ENCODE data around the gene ZNF507.

Gene ZNF507

GRCh38 chr19:32345261-32346207 lies at the start of gene ZNF507:
Gene ZNF507, plus strand, starts transcription at chr19:32345610. Its CDS starts 7,221 bp downstream, at chr19:32352831.
- DNase-seq, result peak; percentile 90

- DNase-seq, result no peak
These were observed 48.7 kb upstream of the ZNF507 start for GRCh38 chr19:32296694-32297093.

- no peak for DNase-seq
These were observed 42.6 kb upstream of the ZNF507 start for GRCh38 chr19:32302778-32303177.

GRCh38 chr19:32303193-32303592 lies 42.2 kb upstream of the ZNF507 start:
- no peak for DNase-seq

GRCh38 chr19:32307591-32307990 lies 37.8 kb upstream of the ZNF507 start:
- DNase-seq, result no peak

GRCh38 chr19:32308431-32309077 lies 36.9 kb upstream of the ZNF507 start:
- no peak for DNase-seq

- no peak for DNase-seq
These were observed 35.6 kb upstream of the ZNF507 start for GRCh38 chr19:32309711-32310390.

GRCh38 chr19:32311371-32311770 lies 34.0 kb upstream of the ZNF507 start:
- no peak for DNase-seq

GRCh38 chr19:32313569-32314265 lies 31.7 kb upstream of the ZNF507 start:
- DNase-seq, result no peak

GRCh38 chr19:32316034-32316433 lies 29.4 kb upstream of the ZNF507 start:
- no peak for DNase-seq

- no peak for DNase-seq
These were observed 28.3 kb upstream of the ZNF507 start for GRCh38 chr19:32317086-32317485.

- DNase-seq, result no peak
These were observed 26.4 kb upstream of the ZNF507 start for GRCh38 chr19:32318884-32319520.

- no peak for DNase-seq
These were observed 22.9 kb upstream of the ZNF507 start for GRCh38 chr19:32322541-32322940.

- no peak for DNase-seq
These were observed 20.7 kb upstream of the ZNF507 start for GRCh38 chr19:32324631-32325285.

- no peak for DNase-seq
These were observed 15.1 kb upstream of the ZNF507 start for GRCh38 chr19:32330213-32330857.

GRCh38 chr19:32333227-32333626 lies 12.2 kb upstream of the ZNF507 start:
- no peak for DNase-seq

GRCh38 chr19:32336259-32337083 lies 8.9 kb upstream of the ZNF507 start:
- DNase-seq, result no peak

GRCh38 chr19:32337084-32337808 lies 8.2 kb upstream of the ZNF507 start:
- DNase-seq, result no peak

GRCh38 chr19:32339423-32339822 lies 6.0 kb upstream of the ZNF507 start:
- no peak for DNase-seq

Measured in activated CD4-positive, CD25-positive, alpha-beta regulatory T cell treated with anti-CD3 and anti-CD28 coated beads, Interleukin-2, amount 50 U/mL, for 72 hours (primary cell).